DMS53 treated with DMSO at 0.1 percent for 48 hours (cell line): Measurements from ENCODE around the gene ZNF839.
A peak's percentile ranks its signal among the peaks of the same experiment; 100 is the strongest.
"Not testable (repeated sequence)": the region's sequence is repeated elsewhere in the genome, so short reads cannot be mapped to it uniquely, and the experiment has no call there.

Experiments
- DNase-seq: peaks from one replicate; lab custom pipeline; 2025; ENCODE audit not compliant: unreplicated experiment; lab: John Stamatoyannopoulos, UW

The ZNF839 gene

DNA sequence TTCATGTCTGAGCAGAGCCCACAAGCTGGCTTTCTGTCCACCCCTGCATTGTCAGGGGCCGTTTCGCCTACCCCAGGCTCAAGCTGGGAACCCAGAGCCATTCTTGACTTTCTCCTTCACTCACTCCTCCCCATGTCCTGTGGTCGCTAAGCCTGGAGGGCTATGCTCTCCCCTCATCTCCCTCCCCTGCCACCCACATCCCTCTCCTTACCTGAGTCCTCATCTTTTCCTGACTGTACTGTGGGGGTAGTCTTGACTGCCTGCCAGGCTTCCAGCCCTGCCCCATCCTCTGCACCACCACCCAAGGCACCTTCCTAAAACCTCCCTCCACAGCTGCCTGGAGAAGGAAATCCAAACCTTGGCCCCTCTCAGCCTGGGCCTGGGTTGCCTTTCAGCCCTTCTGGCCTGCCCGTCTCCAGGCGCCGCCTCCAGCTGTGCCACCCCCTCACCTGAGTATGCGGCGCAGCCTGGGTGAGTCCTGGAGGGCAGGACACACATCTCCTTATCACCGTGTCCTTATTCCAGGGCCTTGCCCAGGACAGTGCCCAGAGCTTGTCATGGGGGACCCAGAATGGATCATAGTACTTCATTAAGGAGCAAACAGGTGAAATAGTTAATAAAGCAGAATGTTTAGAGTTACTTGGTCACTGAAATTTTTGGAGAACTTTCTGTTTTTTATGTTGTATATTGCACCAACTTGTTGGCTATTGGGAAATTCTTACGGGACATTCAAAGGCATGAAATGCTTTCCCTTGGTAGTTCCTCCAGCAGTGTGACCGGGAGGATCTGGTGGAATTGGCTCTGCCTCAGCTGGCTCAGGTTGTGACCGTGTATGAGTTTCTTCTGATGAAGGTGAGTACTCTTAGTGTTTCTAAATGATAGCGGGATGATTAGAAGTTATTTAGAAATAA is 14.5 kb downstream of the ZNF839 start:
- no peak for DNase-seq

DNA sequence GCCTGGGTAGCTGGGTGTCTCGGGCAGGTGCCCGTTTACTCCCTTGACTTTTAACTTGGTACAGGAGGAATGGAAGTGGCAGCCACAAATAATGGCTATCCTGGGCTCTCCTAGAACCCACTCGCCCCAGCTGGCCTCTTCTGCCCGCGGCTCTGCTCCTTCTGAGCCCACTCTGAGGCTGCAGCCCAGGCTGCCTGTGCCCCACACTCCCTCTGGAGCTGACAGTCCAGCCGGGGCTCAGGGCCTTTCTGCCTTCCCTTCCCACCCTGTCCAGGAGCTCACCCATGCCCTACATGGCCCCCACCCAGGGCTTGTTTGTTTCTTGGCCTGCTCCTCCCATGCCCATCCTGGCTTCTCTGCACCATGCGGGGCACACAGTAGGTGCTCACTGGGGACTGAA is 15.6 kb downstream of the ZNF839 start:
- DNase-seq = no peak

DNA sequence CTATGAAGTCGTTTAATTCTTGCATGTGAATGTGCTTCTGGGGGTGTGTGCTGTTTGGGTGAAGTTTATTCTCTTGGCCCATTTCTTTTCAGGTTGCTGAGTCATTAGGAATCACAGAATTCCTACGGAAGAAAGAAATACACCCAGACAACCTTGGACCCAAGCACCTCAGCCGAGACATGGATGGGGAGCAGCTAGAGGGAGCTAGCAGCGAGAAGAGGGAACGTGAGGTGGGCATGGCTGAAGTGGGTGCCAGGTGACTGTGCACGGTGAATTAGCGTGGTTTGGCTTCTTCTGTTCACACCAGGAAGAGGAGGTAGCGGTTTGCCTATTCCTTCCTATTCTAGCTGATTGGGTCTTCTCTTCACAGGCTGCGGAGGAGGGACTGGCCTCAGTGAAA is 19.2 kb downstream of the ZNF839 start:
- DNase-seq = no peak

DNA sequence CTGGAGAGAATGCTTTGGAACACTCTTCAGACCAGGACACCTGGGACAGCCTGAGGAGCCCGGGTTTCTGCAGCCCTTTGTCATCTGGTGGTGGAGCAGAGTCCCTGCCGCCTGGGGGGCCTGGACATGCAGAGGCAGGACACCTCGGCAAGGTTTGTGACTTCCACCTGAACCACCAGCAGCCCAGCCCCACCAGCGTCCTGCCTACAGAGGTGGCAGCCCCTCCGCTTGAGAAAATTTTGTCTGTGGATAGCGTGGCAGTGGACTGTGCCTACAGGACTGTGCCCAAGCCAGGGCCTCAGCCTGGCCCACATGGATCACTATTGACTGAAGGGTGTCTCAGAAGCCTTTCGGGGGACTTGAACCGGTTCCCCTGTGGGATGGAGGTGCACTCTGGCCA is 22.0 kb downstream of the ZNF839 start:
- DNase-seq = no peak

DNA sequence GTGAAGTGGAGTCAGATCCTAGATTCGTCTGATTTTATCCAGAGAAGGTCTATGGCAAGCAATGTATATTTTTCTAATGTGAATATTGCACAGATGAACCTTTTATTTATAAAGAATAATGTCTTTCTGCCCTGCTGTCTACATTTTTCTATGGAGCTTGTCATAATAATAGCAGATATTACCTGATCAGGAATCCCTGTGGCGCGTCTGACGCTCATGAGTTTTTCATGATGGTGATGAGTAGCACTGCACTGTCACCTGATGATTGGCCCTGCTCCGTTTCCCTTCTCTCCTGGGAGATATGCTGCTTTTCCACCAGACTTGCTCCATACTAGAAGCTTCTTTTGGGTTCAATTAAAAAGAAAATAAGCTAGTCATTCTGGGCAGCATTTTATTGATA is 22.7 kb downstream of the ZNF839 start:
- no peak for DNase-seq

DNA sequence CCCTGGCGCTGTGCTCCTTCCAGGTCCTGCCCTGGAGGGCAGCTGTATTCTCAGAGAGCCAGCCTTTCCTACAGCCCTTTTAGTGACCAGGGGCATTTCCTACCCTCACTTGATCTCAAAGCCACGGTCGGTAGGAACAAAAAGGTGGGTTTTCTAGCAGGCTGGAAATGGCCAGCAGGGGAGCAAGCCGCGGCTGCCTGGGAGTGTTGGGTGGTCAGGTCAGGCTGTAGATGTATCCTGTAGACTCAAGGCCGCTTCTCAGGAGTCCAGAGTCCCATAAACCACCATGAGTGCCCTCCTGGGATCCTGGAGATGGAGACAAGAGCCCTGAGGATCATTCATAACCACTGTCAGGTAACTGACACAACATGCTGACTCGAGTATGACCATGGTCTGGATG is 24.5 kb downstream of the ZNF839 start:
- DNase-seq = no peak

DNA sequence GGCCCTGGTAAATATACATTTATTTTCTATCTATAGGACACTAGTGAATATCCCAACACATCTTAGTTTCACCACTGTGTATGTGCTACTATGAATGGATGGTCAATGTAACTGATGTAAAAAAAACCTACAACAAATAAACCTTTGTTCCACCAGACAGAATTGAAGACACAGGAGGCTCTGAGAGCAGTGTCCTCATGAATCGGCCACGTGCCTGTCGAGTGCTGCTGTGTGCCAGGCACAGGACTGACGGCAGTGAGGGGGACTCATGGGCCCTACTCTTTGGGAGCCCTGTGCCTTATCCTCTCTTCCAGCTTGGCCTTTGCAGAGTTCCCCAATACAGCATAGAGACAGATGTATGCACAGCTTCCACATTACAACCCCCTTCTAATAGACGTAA is 24.9 kb downstream of the ZNF839 start:
- DNase-seq = no peak

DNA sequence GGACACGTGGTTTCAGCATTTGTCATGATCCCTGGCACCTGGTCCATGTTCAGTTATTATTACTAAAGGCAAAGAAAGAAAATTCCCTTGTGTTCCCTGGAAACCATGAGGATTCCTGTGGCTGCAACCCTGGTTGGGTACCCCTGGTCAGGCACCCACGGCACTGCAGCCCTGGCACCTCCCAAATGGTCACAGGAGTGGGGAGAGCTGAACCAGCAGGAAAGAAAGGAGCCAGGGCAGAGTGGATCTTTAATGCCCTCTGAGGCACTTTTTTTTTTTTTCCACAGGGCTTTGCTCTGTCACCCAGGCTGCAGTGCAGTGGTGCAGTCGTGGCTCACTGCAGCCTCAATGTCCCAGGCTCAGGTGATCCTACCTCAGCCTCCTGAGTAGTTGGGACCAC is 25.7 kb downstream of the ZNF839 start:
- no peak for DNase-seq

DNA sequence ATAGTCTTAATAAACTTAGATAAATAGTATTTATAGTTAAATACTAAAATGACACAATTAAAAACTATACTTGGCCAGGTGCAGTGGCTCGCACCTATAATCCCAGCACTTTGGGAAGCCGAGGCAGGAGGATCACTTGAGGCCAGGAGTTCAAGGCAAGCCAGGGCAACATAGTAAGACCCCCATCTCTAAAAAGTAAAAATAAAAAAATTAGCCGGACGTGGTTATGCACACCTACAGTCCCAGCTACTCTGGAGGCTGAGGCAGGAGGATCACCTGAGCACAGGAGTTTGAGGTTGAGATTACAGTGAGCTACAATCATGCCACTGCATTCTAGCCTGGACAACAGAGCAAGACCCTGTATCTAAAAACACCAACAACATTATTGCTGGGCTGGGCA is 27.1 kb downstream of the ZNF839 start:
- no peak for DNase-seq

DNA sequence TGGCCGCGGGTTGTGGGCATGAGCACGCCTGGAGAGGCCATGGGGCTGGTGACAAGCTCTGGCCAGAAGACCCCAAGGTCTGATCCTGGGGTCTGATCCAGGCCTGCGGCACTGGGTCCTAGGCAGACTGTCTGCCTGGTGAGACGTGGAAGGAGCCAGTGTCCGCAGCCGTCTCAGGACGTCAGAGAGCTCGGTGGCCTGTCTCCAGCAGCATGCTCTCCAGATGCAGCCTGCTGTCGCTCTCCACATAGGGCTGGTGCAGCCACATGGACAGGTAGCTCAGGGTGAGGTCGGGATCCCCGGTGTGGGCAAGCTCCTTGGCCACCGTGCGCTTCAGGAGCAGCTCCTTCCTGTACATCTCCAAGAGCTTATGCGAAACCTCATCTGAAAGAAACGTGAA is 28.8 kb downstream of the ZNF839 start:
- DNase-seq = no peak

DNA sequence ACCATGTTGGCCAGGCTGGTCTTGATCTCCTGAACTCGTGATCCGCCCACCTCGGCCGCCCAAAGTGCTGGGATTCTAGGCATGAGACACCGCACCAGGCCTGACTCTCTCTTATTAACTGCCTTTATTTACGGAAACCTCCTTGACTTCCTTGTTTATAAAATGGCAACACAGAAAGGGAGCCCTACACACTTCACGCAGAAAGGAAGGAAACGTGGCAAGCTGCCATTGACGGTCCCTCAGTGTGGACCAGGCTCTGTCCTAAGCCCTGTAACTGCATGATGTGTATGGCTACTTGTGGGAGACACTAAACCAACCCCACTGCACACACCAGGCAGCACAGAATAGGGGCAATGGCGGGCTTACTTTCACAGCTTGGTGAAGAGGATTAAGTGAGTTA is 31.5 kb downstream of the ZNF839 start:
- DNase-seq = no peak

DNA sequence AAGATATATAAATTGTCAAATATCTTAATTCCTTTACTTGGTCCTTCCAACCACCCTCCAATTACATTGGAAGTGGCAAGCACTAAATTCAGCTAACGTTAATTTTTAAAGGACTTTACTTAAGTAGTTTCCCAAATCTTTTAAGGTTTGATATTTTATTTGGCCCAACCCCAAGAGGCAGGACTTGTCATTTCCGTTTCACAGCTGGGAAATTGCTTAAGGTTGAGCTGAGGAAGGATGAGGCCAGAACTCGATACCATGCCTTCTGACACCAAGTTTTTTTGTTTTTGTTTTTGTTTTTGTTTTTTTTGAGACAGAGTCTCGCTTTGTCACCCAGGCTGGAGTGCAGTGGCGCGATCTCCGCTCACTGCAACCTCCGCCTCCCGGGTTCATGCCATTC is 32.0 kb downstream of the ZNF839 start:
- DNase-seq = not testable (repeated sequence)

DNA sequence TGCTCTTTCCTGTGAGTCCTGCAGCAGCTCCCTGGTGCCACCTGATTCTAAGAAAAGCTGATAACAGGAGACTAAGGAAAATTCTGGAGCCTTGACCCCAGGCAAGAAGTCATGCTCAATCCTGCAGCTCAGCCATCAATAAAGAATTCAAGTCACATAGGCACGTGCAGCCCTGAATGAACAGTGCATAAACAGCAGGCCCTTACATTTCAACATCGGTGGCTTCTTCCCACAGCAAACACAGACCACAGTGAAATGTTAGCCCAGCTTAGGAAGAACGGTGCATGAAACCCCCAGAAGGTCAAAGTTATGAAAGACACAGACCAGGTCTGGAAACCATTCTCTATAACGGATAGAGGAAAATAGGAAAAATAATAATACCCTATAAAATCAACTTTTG is 32.7 kb downstream of the ZNF839 start:
- DNase-seq = no peak

DNA sequence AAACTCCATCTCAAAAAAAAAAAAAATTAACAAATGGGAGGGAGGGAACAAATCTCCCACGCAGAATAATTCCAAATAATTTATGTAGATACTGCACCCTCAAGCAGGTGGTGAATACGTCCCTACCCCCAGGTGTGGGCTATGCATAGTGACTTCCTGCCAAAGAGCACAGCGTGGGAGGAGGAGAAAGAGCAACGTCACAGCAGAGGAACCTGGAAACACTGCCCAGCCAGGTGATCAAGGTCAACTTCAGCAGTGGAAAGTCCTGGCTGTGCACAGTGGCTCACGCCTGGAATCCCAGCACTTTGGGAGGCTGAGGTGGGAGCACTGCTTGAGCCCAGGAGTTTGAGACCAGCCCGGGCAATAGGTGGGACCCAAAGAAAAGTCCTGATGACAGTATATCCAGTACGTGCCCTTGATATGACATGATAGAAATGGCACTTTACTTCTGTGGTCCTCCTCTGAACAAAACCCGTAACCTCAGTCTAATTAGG is 33.6 kb downstream of the ZNF839 start:
- no peak for DNase-seq

DNA sequence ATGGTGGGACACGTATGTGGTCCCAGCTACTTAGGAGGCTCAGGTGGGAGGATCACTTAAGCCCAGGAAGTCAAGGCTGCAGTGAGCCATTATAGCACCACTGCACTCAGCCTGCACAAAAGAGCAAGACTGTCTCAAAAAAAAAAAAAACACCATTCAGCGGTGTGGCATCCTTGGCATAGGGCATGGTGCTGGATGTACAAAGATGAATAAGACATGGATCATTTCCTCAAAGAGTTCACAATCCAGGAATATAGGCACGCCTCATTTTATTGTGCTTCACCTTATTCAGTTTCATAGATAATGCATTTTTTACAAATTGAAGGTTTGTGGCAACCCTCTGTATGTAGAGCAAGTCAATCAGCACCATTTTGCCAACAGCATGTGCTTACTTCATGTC is 36.7 kb downstream of the ZNF839 start:
- no peak for DNase-seq

DNA sequence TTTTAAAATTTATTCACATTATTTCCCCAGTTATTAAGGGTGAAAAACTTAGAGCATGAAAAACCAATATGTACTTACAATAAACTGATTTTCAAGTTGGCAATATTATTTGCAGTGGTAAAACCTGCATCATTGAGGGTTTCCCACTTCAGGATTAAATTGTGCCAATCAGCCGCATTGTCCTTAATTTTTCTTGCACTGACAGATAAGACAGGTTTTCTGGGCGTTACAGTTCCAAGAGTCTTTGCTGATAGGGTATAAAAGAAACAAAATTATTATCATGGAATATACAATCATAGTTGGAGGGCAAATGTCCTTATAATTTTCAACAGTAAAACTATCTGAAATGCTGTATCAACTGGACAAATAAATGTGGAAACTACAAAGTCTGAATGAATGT is 39.8 kb downstream of the ZNF839 start:
- no peak for DNase-seq

DNA sequence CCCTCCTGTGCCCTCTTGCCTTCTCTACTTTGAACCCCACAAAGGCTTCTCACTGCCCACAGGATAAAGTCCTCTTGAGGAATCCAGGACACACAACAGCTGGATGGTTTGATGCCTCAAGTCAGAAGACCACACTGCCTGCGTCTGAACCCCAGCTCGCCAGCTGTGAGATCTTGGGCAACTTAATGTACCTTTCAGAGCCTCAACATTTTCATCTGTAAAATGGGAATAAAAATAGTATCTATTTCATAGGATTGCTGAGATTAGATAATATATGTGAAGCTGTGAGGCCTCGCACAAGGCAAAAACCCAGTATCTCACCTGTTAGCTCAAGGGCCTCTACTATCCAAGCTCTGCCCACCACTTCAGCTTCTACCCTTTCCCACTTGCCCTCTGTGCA is 40.8 kb downstream of the ZNF839 start:
- DNase-seq = no peak

DNA sequence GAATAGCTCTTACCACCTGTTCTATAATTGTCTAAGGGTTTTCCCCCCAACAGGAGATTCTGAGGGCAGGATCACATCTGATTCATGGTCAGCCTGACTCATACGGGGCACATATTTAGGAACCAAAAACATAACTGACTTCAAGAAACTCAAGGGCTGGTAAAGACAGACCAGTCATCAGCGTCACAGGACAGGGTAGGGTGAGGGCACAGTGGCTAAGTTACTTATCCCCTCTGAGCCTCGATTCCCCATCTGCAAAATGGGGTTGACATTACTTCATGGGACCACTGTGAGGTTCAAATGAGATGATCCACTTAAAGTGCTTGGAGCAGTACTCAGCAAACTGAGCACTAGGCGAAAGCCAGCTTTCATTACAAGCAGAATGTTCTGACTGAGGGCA is 42.5 kb downstream of the ZNF839 start:
- DNase-seq = no peak

DNA sequence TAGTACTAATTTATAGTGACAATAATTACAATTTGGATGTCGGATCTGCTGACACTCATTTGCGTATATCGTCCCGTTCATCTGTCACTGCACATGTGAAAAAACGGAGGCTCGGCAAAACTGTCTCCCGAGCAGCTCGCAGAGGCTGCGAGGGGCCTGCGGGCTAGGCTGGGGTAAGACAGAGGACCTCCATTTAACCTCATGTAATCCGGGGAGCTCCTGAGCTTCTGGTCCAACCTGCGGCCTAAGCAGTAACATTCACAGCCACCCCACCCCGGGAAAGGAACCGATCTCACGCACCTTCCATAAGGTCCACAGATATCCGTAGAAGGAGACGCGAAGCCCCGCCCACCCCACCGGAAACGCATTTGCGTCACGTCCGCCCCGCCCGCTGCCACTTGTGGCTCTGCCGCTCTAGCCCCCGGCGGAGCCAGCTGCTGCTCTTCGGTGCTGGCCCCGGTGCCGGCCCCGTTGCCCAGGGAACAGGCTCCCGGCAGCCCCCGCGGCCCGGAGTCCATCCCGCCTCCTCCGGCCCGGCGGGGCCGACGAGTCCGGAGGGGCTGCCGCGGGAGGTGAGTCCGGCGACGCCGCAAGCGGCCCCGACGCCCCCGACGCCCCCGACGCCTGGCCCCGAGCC is 43.1 kb downstream of the ZNF839 start, which contains the start of the genes CINP and TECPR2:
TSS of gene CINP (minus strand) at position 346 of the 637 bp plus-strand sequence. CDS start at position 307, 39 bp downstream.
TSS of gene TECPR2 (plus strand) at position 397 of the 637 bp plus-strand sequence. CDS start 13,781 bp downstream, outside the sequence.
- DNase-seq = peak; percentile 82

DNA sequence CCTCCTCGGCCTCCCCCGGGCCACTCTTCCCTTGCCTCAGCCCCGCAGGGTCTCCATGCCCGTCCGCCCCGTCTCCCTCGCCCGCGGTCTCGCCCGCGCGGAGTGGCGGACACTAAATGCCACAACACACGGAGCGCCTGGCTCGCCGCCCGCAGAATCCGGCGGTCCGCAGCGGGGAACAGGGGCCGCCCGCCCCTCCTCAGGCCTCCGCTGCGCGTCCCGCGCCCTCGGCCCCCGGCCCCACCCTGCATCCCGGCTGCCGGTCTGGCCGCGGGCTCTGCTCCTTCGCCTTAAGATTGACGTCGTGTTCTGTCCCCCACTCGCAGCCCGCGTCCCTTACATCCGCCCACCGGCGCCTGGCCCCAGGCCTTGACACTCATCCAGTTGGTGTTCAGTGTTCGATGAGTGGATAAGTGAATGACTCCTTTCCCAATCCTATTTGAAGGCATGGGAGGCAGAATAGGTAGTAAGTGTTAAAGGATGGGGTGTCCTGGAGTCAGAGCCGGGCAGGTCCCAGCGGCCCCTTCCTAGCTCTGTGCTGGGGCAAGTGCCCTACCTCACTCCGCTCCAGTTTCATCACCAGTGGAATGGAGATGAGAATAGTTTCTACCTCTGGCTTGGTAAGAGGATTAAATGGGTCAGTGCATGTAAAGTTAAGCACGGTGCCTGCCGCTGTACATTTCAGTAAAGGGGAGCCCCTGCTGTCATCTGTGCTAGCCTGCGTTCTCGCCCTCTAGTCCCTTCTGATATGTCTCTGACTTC is 43.8 kb downstream of the ZNF839 start:
- DNase-seq = no peak

DNA sequence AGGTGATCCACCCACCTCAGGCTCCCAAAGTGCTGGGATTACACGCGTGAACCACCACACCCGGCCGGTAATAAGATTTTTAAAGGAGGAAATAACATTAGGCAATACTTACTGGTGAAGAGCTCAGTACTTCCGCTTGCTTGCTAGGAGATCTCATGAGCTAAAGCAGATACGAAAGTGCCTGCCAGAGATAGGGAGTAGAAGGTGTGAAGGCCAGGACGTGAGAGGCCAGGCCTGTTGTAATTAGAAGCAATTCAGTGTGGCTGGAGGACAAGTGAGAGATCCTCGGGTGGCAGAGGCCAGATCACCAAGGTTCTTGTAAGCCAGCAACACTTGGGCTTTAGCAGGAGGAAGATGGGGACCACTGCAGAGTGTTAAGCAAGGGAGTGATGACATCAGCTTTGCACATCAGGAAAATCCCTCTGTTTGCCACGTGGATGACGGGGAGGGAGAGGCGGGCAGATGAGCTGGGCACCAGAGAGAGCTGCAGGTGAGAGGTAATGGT is 50.8 kb downstream of the ZNF839 start:
- DNase-seq = no peak
